K562 (cell line): ENCODE measurements around the gene AHI1. TPM values are rescaled to one million over a fixed set of nuclear protein-coding genes. Genes with fewer than 3 reads are reported as not detected.
A peak's percentile ranks its signal among the peaks of the same experiment; 100 is the strongest.

Experiments
- BRF1 ChIP-seq: IDR thresholded peaks from 3 replicates; pipeline ENCODE4 v1.6.1; 2011; ENCODE audit warnings: borderline replicate concordance, mild to moderate bottlenecking; ENCODE audit not compliant: insufficient read length; ENCODE audit errors: extremely low read depth
- CEBPB ChIP-seq: fragments of 450-650 bp; IDR thresholded peaks from 2 replicates; pipeline ENCODE4 v1.6.1; 2016; ENCODE audit warnings: missing genetic modification characterization, missing compliant biosample characterization
- E2F3 ChIP-seq: fragments of 250-450 bp; sonication (Bioruptor Pico); IDR thresholded peaks from 2 replicates; pipeline ENCODE4 v1.4.0; 2020; ENCODE audit warnings: mild to moderate bottlenecking
- FOXM1 ChIP-seq, 2 experiments: fragments of 450-650 bp in 1 of 2; sonication (generic) in 1 of 2; formaldehyde crosslinking in 1 of 2; IDR thresholded peaks; 2 replicates each; pipeline versions ENCODE4 v1.6.1 to v1.9.0; 2017 to 2022; ENCODE audit warnings: low read depth in 2 of 2, mild to moderate bottlenecking in 2 of 2, missing genetic modification reagents in 1 of 2, moderate library complexity in 1 of 2
- MEF2A ChIP-seq: IDR thresholded peaks from 2 replicates; pipeline ENCODE4 v1.6.1; 2011; ENCODE audit warnings: low read depth, mild to moderate bottlenecking, low read length, moderate library complexity; ENCODE audit not compliant: control insufficient read depth
- MXI1 ChIP-seq: IDR thresholded peaks from 2 replicates; pipeline ENCODE4 v1.6.1; 2011; ENCODE audit warnings: low read depth, mild to moderate bottlenecking, improper control_type of control experiment, low read length
- NBN ChIP-seq: fragments of 450-650 bp; IDR thresholded peaks from 2 replicates; pipeline ENCODE4 v1.6.1; 2016; ENCODE audit warnings: low read depth, mild to moderate bottlenecking
- PCBP1 ChIP-seq: fragments of 200-400 bp; formaldehyde crosslinking; IDR thresholded peaks from 2 replicates; pipeline ENCODE4 v1.6.1; 2018; ENCODE audit warnings: mild to moderate bottlenecking, low read depth, low read length; ENCODE audit not compliant: poor library complexity, severe bottlenecking
- SMAD1 ChIP-seq: fragments of 150-350 bp; IDR thresholded peaks from 2 replicates; pipeline ENCODE4 v1.6.1; 2014; ENCODE audit warnings: low read length, low read depth; ENCODE audit not compliant: partially characterized antibody
- TCF3 ChIP-seq: sonication (generic); formaldehyde crosslinking; IDR thresholded peaks from 2 replicates; pipeline ENCODE4 v1.4.0; 2020; ENCODE audit warnings: mild to moderate bottlenecking, missing genetic modification reagents
- TEAD1 ChIP-seq, 2 experiments: fragments of 450-650 bp in 1 of 2; sonication (generic) in 1 of 2; formaldehyde crosslinking; IDR thresholded peaks; 2 replicates each; pipeline versions ENCODE4 v1.4.0 to v1.8.0; 2020 to 2022; ENCODE audit warnings: mild to moderate bottlenecking in 2 of 2, missing genetic modification reagents in 1 of 2
- ZC3H11A ChIP-seq: IDR thresholded peaks from 2 replicates; pipeline ENCODE4 v1.6.1; 2012; ENCODE audit warnings: low read depth, low read length, improper control_type of control experiment
- ZNF175 ChIP-seq: fragments of 200-800 bp; sonication (Bioruptor generic); IDR thresholded peaks from 2 replicates; pipeline ENCODE4 v1.6.1; 2016; ENCODE audit warnings: low read depth, mild to moderate bottlenecking, missing genetic modification characterization, missing compliant biosample characterization
- ZNF511 ChIP-seq: sonication (generic); formaldehyde crosslinking; IDR thresholded peaks from 2 replicates; pipeline ENCODE4 v1.8.0; 2022; ENCODE audit warnings: mild to moderate bottlenecking, missing genetic modification reagents
- ZNF512 ChIP-seq: IDR thresholded peaks from 2 replicates; pipeline ENCODE4 v1.6.1; 2016; ENCODE audit warnings: missing genetic modification characterization, missing compliant biosample characterization
- ZNF778 ChIP-seq: fragments of 450-650 bp; formaldehyde crosslinking; IDR thresholded peaks from 2 replicates; pipeline ENCODE4 v1.4.0; 2020; ENCODE audit warnings: mild to moderate bottlenecking, moderate library complexity
- polyA plus RNA-seq, 8 experiments: library from polyadenylated mRNA; depleted of rRNA in 4 of 8; stranded (reverse) in 5 of 8; unstranded in 3 of 8; fragments of >200 nt; fragmentation: Nextera tagmentation in 2 of 8; fragmentation: Illumina TruSeq in 1 of 8; extraction: Ambion mirVana in 2 of 8; extraction: Trizol in 1 of 8; gene quantifications; 2 replicates each; pipeline versions ENCODE4 v1.2.1 to v1.2.3, GENCODE V29; 2011 to 2014; ENCODE audit warnings: inconsistent platforms in 1 of 8, missing spikeins in 1 of 8
- total RNA-seq, 7 experiments: library from RNA; depleted of rRNA in 6 of 7; stranded (reverse); fragments of >200 nt in 6 of 7; fragmentation: Illumina TruSeq in 2 of 7; extraction: Trizol in 2 of 7; gene quantifications; 2 replicates each; pipeline versions ENCODE4 v1.2.1 to v1.2.3, GENCODE V29; 2011 to 2021; ENCODE audit warnings: low replicate concordance in 1 of 7
- TF ChIP-seq, protein P1 (sequence below): fragments of 450-650 bp; IDR thresholded peaks from 2 replicates; pipeline ENCODE4 v1.6.1; 2016; ENCODE audit warnings: mild to moderate bottlenecking
- TF ChIP-seq, protein P2 (sequence below), 2 experiments: fragments of 450-650 bp; IDR thresholded peaks; 2 replicates each; pipeline ENCODE4 v1.6.1; 2016
- TF ChIP-seq, protein P3 (sequence below), 3 experiments: IDR thresholded peaks in 2 of 3; conservative IDR thresholded peaks in 1 of 3; 2 replicates each; pipeline ENCODE4 v1.5.1; 2011 to 2012; ENCODE audit warnings: low read length in 3 of 3, mild to moderate bottlenecking in 3 of 3, control low read depth in 2 of 3, improper control_type of control experiment in 1 of 3, inconsistent platforms in 1 of 3, low read depth in 1 of 3, mixed read lengths in 1 of 3, moderate library complexity in 1 of 3; ENCODE audit not compliant: insufficient read depth in 2 of 3

Gene AHI1
- total and polyA plus RNA-seq, 9 of the 15 experiments (the other 6 are each of a cell fraction or from before 2014, with no cell fraction given): 24.7 to 54.9 (median 32.2) TPM

GRCh38 chr6:135306740-135307420 lies 190.7 kb downstream of the AHI1 start (continued):
- TF ChIP-seq, protein P1, sequence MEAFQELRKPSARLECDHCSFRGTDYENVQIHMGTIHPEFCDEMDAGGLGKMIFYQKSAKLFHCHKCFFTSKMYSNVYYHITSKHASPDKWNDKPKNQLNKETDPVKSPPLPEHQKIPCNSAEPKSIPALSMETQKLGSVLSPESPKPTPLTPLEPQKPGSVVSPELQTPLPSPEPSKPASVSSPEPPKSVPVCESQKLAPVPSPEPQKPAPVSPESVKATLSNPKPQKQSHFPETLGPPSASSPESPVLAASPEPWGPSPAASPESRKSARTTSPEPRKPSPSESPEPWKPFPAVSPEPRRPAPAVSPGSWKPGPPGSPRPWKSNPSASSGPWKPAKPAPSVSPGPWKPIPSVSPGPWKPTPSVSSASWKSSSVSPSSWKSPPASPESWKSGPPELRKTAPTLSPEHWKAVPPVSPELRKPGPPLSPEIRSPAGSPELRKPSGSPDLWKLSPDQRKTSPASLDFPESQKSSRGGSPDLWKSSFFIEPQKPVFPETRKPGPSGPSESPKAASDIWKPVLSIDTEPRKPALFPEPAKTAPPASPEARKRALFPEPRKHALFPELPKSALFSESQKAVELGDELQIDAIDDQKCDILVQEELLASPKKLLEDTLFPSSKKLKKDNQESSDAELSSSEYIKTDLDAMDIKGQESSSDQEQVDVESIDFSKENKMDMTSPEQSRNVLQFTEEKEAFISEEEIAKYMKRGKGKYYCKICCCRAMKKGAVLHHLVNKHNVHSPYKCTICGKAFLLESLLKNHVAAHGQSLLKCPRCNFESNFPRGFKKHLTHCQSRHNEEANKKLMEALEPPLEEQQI: peak; percentile 73; the same call in 1 of the 2 replicates
- TF ChIP-seq ZNF512 (tag): no peak
- no peak for TF ChIP-seq MXI1
- TF ChIP-seq CEBPB: peak; percentile 92
- no peak for TF ChIP-seq ZNF511
- TF ChIP-seq BRF1: no peak
- no peak for TF ChIP-seq ZC3H11A
- TF ChIP-seq TCF3 (CRISPR knock-in tag): peak; percentile 69
- TF ChIP-seq TEAD1 (CRISPR knock-in tag; IDR thresholded peaks at IDR 0.05): no peak
- TF ChIP-seq ZNF175: peak; percentile 43; the same call in 1 of the 2 replicates
- TF ChIP-seq, protein P2, sequence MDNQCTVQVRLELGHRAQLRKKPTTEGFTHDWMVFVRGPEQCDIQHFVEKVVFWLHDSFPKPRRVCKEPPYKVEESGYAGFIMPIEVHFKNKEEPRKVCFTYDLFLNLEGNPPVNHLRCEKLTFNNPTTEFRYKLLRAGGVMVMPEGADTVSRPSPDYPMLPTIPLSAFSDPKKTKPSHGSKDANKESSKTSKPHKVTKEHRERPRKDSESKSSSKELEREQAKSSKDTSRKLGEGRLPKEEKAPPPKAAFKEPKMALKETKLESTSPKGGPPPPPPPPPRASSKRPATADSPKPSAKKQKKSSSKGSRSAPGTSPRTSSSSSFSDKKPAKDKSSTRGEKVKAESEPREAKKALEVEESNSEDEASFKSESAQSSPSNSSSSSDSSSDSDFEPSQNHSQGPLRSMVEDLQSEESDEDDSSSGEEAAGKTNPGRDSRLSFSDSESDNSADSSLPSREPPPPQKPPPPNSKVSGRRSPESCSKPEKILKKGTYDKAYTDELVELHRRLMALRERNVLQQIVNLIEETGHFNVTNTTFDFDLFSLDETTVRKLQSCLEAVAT (IDR thresholded peaks at IDR 0.05): no peak
- peak; percentile 51; the same call in 1 of the 2 replicates for TF ChIP-seq FOXM1 (IDR thresholded peaks at IDR 0.05; ENCODE audit: low read depth)
- TF ChIP-seq FOXM1 (CRISPR knock-in tag; IDR thresholded peaks at IDR 0.05; ENCODE audit: low read depth): no peak
- TF ChIP-seq ZNF778 (CRISPR knock-in tag): no peak
- TF ChIP-seq PCBP1: no peak
- TF ChIP-seq NBN: no peak; the same call in 1 of the 2 replicates
- TF ChIP-seq MEF2A: no peak
- no peak for TF ChIP-seq E2F3 (CRISPR knock-in tag)
- TF ChIP-seq SMAD1: no peak
- TF ChIP-seq, protein P3, sequence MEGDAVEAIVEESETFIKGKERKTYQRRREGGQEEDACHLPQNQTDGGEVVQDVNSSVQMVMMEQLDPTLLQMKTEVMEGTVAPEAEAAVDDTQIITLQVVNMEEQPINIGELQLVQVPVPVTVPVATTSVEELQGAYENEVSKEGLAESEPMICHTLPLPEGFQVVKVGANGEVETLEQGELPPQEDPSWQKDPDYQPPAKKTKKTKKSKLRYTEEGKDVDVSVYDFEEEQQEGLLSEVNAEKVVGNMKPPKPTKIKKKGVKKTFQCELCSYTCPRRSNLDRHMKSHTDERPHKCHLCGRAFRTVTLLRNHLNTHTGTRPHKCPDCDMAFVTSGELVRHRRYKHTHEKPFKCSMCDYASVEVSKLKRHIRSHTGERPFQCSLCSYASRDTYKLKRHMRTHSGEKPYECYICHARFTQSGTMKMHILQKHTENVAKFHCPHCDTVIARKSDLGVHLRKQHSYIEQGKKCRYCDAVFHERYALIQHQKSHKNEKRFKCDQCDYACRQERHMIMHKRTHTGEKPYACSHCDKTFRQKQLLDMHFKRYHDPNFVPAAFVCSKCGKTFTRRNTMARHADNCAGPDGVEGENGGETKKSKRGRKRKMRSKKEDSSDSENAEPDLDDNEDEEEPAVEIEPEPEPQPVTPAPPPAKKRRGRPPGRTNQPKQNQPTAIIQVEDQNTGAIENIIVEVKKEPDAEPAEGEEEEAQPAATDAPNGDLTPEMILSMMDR (IDR thresholded peaks at IDR 0.05 in 2 of 3, conservative IDR thresholded peaks at IDR 0.05 in 1 of 3; ENCODE audit: insufficient read depth in 2 of 3, low read depth in 1 of 3, low read length in 3 of 3): no peak
